PFSK-1 (cell line): ENCODE measurements around the gene EYA2.

ENCODE experiments used
- POLR2AphosphoS5 ChIP-seq: IDR thresholded peaks from 2 replicates; pipeline ENCODE4 v1.6.1; 2012; ENCODE audit warnings: low read depth, mild to moderate bottlenecking, control low read depth, low read length, moderate library complexity
- REST ChIP-seq, 2 experiments: IDR thresholded peaks; 2 replicates each; pipeline versions ENCODE4 v1.6.1 to v1.8.0; 2011 to 2012; ENCODE audit warnings: low read depth in 2 of 2, low read length in 2 of 2, control low read depth in 1 of 2, inconsistent platforms in 1 of 2, mild to moderate bottlenecking in 1 of 2, moderate library complexity in 1 of 2; ENCODE audit not compliant: insufficient read depth in 1 of 2
- SIN3A ChIP-seq: IDR thresholded peaks from 2 replicates; pipeline ENCODE4 v1.6.1; 2012; ENCODE audit warnings: mild to moderate bottlenecking, low read length, moderate library complexity, borderline replicate concordance; ENCODE audit not compliant: insufficient read depth
- TAF1 ChIP-seq: IDR thresholded peaks from 2 replicates; pipeline ENCODE4 v1.6.1; 2012; ENCODE audit warnings: low read length, control low read depth, borderline replicate concordance; ENCODE audit not compliant: insufficient read depth

GRCh38 chr20:47149939-47150338 lies 255.3 kb downstream of the EYA2 start:
- no peak for TF ChIP-seq REST (IDR thresholded peaks at IDR 0.05; ENCODE audit: insufficient read depth in 1 of 2, low read depth in 2 of 2, low read length in 2 of 2)
- TF ChIP-seq POLR2AphosphoS5, result no peak
- no peak for TF ChIP-seq TAF1
- no peak for TF ChIP-seq SIN3A
